C4-2B (cell line): ENCODE data around the gene MVK.

Experiments
- ZFX ChIP-seq: fragments of 450-650 bp; IDR thresholded peaks from 2 replicates; pipeline ENCODE4 v1.6.1; 2017
- TF ChIP-seq, protein P1 (sequence below): fragments of 450-650 bp; conservative IDR thresholded peaks from 2 replicates; pipeline ENCODE4 v1.5.1; 2017; ENCODE audit warnings: mild to moderate bottlenecking

GRCh38 chr12:109598428-109598854, 24.8 kb downstream of the MVK start:
- TF ChIP-seq, protein P1, sequence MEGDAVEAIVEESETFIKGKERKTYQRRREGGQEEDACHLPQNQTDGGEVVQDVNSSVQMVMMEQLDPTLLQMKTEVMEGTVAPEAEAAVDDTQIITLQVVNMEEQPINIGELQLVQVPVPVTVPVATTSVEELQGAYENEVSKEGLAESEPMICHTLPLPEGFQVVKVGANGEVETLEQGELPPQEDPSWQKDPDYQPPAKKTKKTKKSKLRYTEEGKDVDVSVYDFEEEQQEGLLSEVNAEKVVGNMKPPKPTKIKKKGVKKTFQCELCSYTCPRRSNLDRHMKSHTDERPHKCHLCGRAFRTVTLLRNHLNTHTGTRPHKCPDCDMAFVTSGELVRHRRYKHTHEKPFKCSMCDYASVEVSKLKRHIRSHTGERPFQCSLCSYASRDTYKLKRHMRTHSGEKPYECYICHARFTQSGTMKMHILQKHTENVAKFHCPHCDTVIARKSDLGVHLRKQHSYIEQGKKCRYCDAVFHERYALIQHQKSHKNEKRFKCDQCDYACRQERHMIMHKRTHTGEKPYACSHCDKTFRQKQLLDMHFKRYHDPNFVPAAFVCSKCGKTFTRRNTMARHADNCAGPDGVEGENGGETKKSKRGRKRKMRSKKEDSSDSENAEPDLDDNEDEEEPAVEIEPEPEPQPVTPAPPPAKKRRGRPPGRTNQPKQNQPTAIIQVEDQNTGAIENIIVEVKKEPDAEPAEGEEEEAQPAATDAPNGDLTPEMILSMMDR = no peak
- TF ChIP-seq ZFX = no peak
